ENCODE measurements around the gene NCAPG2. TPM values are rescaled to one million over a fixed set of nuclear protein-coding genes. Genes with fewer than 3 reads are reported as not detected.

Gene NCAPG2
- total and polyA plus RNA-seq, 2 of the 13 experiments (the other 11 are each of a cell fraction or from before 2014, with no cell fraction given): 15.1 to 30.7 TPM

DNA sequence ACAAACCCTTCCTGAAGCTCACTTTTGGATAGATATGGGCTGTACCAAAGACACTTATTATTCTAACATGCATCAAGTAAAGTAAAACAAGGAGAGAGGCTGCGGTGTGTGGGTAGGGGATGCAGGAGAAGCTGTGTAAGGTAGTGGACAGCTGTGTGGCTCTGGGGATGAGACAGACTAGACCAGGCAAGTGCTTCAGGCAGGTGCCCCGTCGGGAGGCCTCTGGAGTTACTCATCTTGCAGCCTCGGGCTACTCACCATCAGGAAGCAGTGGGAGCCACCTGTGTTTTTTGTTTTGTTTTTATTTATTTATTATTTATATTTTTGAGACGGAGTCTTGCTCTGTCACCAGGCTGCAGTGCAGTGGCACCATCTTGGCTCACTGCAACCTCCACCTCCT, 49.3 kb upstream of the NCAPG2 start:
- in situ Hi-C loops (cut with HindIII; ENCODE audit: extremely low pct_ligation_motif_present, low pct_unique_long_range_greater_than_20kb): no loop called here
- intact Hi-C loops (cut with micrococcal nuclease; ENCODE audit: unreplicated experiment): no loop called here
- no peak overlapping the region for H3K27ac ChIP-seq (ENCODE audit: extremely low read length, insufficient read depth, low read length)

DNA sequence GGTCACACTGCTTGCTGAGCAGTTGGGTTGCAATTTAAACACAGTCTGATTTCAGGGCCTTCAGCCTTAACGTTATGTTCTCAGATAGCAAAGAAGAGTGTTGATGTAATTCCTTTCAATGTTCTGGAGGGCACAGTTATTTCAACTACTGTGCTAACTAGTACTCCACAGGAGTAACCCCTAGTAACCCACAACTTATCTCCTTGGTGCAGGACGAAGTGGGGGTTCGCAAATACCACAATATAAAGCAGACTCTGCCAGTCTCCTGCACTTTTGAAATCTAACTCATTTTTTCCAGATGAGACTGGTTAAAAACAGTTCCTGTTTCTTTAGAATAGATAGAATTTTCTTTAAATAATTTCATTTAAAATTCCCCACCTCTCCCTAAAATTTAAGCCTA, 47.1 kb upstream of the NCAPG2 start:
- ATAC-seq (no peak), DNase-seq (ENCODE audit: low spot score) (no peak), FAIRE-seq (no peak)
- Histone ChIP-seq H3K4me1 (ENCODE audit: insufficient read depth, low read length) (no peaks in the 10 kb centered on the region), H3K9ac (ENCODE audit: insufficient read depth, low read depth, low read length) (no peak overlapping the region), H3K4me3 (replicated peaks in 1 of 3; ENCODE audit: insufficient read depth in 1 of 3, low read depth in 2 of 3, low read length in 3 of 3) (no peak overlapping the region), H3K9me3 (ENCODE audit: low read length) (no peaks in the 10 kb centered on the region), H2AFZ (ENCODE audit: low read length) (no peak overlapping the region), H4K20me1 (ENCODE audit: insufficient read depth, low read length) (no peaks in the 10 kb centered on the region), H3K27me3 (ENCODE audit: control insufficient read depth in 1 of 2, insufficient read depth in 2 of 2, low read length in 2 of 2) (no peaks in the 10 kb centered on the region), H3K79me2 (ENCODE audit: insufficient read depth, low read length) (no peaks in the 10 kb centered on the region), H3K27ac (ENCODE audit: extremely low read length, insufficient read depth, low read length) (no peak overlapping the region), H3K36me3 (replicated peaks in 1 of 2; ENCODE audit: control insufficient read depth in 1 of 2, insufficient read depth in 2 of 2, low read length in 2 of 2) (peaks cover 8 to 35% of the 10 kb centered on the region in 2 experiments; a peak in 4 of 5 replicates), H3K4me2 (ENCODE audit: low read depth, low read length) (no peak overlapping the region)
- in situ Hi-C loops (cut with HindIII; ENCODE audit: extremely low pct_ligation_motif_present, low pct_unique_long_range_greater_than_20kb): no loop called here
- intact Hi-C loops (cut with micrococcal nuclease; ENCODE audit: unreplicated experiment): no loop called here
- ChIA-PET CTCF (ENCODE audit: low intra/inter-chr PET ratio, low total read pairs) (no interaction called here), POLR2A (no interaction called here)
- TF ChIP-seq SMYD3 (CRISPR knock-in tag; IDR thresholded peaks at IDR 0.05): no peak
- no peak for TF ChIP-seq CEBPG (CRISPR knock-in tag; IDR thresholded peaks at IDR 0.05)
- no TSS peak for BruUV-seq (replicated peaks)
- 98% methylated on average over 3 of the region's 3 CpGs for WGBS (ENCODE audit: low lambda C conversion rate)

More for the DNA sequence above, 49.3 kb upstream of the NCAPG2 start:
- Histone ChIP-seq H3K79me2 (ENCODE audit: insufficient read depth, low read length) (no peaks in the 10 kb centered on the region), H3K4me3 (replicated peaks in 1 of 3; ENCODE audit: insufficient read depth in 1 of 3, low read depth in 2 of 3, low read length in 3 of 3) (no peak overlapping the region), H4K20me1 (ENCODE audit: insufficient read depth, low read length) (no peaks in the 10 kb centered on the region), H3K4me1 (ENCODE audit: insufficient read depth, low read length) (no peaks in the 10 kb centered on the region), H3K27me3 (ENCODE audit: control insufficient read depth in 1 of 2, insufficient read depth in 2 of 2, low read length in 2 of 2) (no peaks in the 10 kb centered on the region), H3K4me2 (ENCODE audit: low read depth, low read length) (no peak overlapping the region), H3K9me3 (ENCODE audit: low read length) (no peaks in the 10 kb centered on the region), H2AFZ (ENCODE audit: low read length) (no peak overlapping the region), H3K36me3 (replicated peaks in 1 of 2; ENCODE audit: control insufficient read depth in 1 of 2, insufficient read depth in 2 of 2, low read length in 2 of 2) (peaks cover 9 to 38% of the 10 kb centered on the region in 2 experiments), H3K9ac (ENCODE audit: insufficient read depth, low read depth, low read length) (no peak overlapping the region)
- DNase-seq (ENCODE audit: low spot score) (no peak), ATAC-seq (no peak), FAIRE-seq (no peak)
- BruUV-seq (replicated peaks): no TSS peak
- ChIA-PET CTCF (ENCODE audit: low intra/inter-chr PET ratio, low total read pairs) (no interaction called here), POLR2A (no interaction called here)
- TF ChIP-seq ZNF790 (CRISPR knock-in tag; IDR thresholded peaks at IDR 0.05; ENCODE audit: borderline replicate concordance) (no peak), BRD4 (CRISPR knock-in tag; IDR thresholded peaks at IDR 0.05) (no peak), STAG1 (CRISPR knock-in tag; IDR thresholded peaks at IDR 0.05) (no peak), ATF7 (IDR thresholded peaks at IDR 0.05) (no peak), ATF7 (CRISPR knock-in tag; IDR thresholded peaks at IDR 0.05) (no peak), CREB1 (IDR thresholded peaks at IDR 0.05) (no peak), CREB1 (CRISPR knock-in tag; IDR thresholded peaks at IDR 0.05) (no peak), ZFAT (CRISPR knock-in tag; conservative IDR thresholded peaks at IDR 0.05) (no peak), HIVEP1 (CRISPR knock-in tag; IDR thresholded peaks at IDR 0.05) (no peak), ZNF644 (CRISPR knock-in tag; IDR thresholded peaks at IDR 0.05; ENCODE audit: low read depth) (no peak)
- TF ChIP-seq, protein P1, sequence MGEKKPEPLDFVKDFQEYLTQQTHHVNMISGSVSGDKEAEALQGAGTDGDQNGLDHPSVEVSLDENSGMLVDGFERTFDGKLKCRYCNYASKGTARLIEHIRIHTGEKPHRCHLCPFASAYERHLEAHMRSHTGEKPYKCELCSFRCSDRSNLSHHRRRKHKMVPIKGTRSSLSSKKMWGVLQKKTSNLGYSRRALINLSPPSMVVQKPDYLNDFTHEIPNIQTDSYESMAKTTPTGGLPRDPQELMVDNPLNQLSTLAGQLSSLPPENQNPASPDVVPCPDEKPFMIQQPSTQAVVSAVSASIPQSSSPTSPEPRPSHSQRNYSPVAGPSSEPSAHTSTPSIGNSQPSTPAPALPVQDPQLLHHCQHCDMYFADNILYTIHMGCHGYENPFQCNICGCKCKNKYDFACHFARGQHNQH (CRISPR knock-in tag; IDR thresholded peaks at IDR 0.05): no peak
- WGBS (ENCODE audit: low lambda C conversion rate): 91% methylated on average over 5 of the region's 5 CpGs

Data from HepG2 (cell line).